RPMI7951 (cell line): ENCODE data around the gene MICAL3. TPM values are rescaled to one million over a fixed set of nuclear protein-coding genes. Genes with fewer than 3 reads are reported as not detected.
"Not testable (repeated sequence)": the region's sequence is repeated elsewhere in the genome, so short reads cannot be mapped to it uniquely, and the experiment has no call there.

Source experiments
- DNase-seq: peaks from one replicate; pipeline ENCODE4 v3.0.0-alpha.2; 2012; ENCODE audit warnings: low read depth
- total RNA-seq: library from RNA; depleted of rRNA; stranded (reverse); fragments of >200 nt; shearing (Covaris generic); gene quantifications from 2 replicates; pipeline ENCODE4 v1.2.3, GENCODE V29; 2014

Gene MICAL3
- total RNA-seq, 1 experiment from 2014 or later: 16.0 TPM

DNA sequence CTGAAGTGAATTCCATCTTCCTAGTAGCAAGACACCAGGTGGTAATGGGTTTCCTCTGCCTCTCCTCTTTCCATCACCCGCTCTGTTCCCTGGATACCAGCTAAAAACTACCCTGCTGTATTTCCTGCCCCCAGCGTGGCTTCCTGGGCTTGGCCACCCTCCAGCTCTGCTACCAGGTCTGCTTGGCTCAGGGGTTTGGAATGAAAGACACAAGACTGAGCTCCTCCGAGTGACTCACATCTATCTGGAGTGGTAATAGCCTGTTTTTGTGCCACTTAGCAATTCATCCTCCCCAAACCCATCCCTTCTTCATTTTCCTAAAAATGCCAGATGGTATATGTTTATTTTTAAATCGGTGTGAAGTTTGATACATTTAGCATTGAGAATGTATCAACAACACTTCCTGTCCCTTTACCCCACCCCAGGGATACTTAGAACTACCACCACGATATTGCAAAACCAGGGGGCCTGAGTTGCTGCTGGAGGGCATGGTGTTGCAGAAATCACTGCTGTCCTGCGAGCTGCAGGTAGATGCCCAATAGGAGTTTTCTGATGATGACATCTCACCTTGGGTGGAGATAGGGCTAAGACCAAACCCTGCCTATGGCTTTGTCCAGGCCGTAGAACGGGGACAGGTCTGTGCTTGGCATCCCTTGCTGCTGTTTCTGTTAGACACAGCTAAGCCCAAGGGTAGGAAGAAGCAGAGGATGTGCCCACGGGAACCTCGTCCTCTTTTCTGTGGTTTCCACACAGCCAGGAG lies 7.5 kb upstream of the MICAL3 start:
- peak; percentile 96 for DNase-seq

DNA sequence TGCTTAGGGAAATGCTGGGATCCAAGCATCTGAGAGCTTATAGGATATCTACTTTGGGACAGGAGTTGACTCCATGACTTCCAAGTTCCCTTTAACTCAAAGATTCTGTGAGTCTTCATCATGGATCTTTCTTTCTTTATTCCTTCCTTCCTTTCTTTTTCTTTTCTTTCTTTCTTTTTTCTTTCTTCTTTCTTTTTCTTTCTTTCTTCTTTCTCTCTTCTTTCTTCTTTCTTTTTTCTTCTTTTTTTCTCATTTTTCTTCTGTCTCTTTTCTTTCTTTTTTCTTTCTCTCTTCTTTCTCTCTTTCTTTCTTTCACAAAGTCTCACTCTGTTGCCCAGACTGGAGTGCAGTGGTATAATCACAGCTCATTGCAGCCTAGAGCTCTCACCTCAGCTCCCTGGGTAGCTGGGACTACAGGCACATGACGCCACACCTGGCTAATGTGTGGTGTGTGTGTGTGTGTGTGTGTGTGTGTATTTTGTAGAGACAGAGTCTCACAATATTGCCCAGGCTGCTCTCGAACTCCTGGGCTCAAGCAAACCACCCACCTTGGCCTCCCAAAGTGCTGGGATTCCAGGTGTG lies 5.4 kb upstream of the MICAL3 start:
- no peak for DNase-seq

DNA sequence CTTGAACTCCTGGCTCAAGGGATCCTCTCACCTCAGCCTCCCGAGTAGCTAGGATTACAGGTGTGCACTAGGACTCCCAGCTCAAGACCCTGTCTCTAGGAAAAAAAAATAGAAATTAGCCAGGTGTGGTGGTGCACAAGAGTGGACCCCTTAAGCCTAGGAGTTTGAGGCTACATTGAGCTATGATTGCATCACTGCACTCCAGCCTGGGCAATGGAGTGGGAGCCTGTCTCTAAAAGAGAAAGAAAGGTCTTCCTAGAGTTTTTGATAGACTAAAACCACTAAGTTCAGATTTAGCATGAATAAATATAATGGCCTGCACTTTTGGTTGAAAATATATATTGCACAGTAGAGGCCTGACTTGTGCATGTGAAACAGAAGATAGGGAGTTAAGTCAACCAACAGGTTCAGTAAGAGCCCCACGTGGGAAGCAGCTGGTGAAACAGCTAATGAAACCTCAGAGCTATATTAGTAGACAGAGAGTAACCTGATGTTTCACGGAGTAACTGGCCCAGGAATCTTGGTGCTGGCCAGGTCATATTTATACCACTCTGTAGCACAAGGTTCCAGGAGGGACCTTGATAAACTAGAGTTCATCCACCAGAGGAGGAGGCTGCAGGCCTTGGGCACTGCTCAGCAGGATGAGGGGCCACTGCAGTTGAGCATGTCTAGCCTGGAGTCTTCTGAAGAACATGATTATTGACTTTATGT lies 4.6 kb upstream of the MICAL3 start:
- DNase-seq: no peak

DNA sequence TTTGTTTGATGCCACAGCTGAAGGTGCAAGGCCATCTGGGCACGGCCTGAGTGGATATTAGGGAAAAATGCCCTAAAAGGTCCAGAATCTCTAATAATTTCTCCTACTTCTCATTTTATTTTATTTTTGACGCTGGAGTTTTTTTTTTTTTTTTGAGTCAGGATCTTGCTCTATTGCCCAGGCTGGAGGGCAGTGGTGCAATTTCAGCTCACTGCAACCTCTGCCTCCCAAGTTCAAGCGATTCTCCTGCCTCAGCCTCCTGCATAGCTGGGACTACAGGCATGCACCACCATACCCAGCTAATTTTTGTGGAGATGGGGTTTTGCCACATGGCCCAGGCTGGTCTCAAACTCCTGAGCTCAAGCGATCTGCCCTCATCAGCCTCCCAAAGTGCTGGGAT lies 1.5 kb upstream of the MICAL3 start:
- not testable (repeated sequence) for DNase-seq

DNA sequence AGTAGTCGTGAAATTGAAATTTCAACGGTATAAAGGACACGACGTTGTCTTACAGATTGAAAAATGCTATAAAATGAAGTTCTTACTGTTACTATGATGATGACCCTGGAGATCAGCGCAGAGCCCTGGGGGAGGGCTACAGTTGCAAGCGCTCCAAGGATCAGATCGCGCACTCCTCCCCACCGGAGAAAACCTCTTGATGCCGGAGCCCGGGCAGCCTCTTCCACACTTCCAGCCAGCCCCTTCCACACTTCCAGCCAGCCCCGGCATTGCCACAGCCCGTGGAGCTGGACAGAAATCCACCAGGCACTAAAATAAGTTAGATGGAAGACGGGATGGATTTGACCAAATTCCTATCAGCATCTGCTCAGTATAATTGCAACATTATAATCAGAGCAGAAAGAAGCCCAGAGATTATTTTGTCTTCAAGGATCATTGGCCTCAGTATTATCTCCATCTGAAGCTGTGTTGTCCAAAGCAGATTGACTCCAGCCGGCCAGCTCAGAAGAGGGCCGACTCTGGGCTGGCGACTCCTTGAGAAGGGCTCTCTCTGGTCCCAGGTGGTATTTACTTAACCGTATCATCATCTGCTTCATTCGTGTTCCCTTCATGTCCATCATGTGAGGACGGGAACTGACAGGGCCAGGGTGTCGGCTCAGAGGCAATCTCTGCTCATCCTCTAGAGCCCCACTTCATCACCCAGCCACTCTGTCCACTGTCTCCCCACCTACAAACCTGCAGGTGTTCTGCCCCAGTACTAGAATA lies 777 bp upstream of the MICAL3 start:
- no peak for DNase-seq

- DNase-seq: peak; percentile 83
Measured at GRCh38 chr22:18023509-18024275, 669 bp downstream of the MICAL3 start.

DNA sequence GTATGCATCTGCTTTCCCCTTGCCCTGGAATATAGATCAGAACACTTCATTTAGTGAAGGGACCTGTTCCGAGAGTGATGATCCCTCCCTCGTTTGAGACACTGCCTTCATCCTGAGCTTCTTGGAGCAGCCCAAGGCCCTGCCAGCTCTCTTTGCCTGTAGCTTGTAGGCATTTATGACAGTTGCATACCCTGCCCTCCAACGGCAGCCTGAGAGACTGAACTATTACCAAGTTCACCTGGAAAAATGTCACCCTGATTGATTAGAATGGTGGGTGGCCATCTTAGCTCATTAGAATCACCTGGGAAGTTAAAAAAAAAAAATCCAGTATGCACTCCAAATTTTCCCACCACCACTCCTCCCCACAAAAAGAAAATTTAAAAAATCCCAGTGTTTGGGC lies 1.5 kb downstream of the MICAL3 start:
- DNase-seq: no peak

DNA sequence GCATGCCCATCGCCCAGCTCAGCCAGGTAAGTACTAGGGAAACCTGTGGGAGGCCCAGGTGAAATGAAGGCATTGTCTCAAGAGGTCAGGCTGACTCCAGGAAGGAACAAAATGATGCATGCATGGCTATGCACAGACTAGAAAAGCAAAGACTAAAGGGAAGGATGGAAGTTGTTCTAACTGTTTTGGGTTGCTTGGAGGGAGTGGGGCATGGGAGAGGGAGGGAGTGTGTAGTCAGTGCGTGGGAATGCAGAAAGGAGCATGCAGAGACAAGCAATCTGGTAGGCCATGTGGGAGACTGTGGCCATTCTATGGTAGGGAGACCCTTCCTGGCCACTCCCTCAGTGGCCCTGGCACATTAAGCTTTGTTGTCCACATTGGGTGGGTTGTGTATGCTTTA lies 2.9 kb downstream of the MICAL3 start:
- DNase-seq: no peak

- DNase-seq: peak; percentile 33
Measured at GRCh38 chr22:18020743-18021142, 3.6 kb downstream of the MICAL3 start.

GRCh38 chr22:18013947-18014346 lies 10.4 kb downstream of the MICAL3 start:
- DNase-seq: peak; percentile 50

GRCh38 chr22:18013436-18013835 lies 10.9 kb downstream of the MICAL3 start:
- DNase-seq: peak; percentile 43

DNA sequence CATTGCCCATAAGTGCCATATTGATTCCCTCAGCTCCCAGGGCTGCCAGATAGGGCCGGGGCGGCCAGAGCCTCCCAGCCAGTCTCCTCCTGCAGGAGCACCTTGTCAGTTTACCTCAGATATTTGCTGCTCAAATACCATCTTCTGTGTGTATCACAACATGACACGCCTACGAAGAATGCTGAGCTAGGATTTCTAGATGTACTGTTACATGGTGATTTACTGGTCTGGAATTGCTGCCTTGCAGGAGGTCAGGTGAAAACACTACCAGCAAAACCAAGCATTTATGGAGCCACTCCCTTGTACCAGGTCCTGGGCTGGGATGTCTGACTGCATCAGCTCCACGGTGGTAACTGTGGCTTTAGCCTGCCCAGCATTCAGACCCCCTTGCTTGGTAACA lies 11.8 kb downstream of the MICAL3 start:
- peak; percentile 24 for DNase-seq

- DNase-seq: no peak
Measured at GRCh38 chr22:18010266-18010665, 14.1 kb downstream of the MICAL3 start.

GRCh38 chr22:18008136-18008535 lies 16.2 kb downstream of the MICAL3 start:
- DNase-seq: peak; percentile 31

DNA sequence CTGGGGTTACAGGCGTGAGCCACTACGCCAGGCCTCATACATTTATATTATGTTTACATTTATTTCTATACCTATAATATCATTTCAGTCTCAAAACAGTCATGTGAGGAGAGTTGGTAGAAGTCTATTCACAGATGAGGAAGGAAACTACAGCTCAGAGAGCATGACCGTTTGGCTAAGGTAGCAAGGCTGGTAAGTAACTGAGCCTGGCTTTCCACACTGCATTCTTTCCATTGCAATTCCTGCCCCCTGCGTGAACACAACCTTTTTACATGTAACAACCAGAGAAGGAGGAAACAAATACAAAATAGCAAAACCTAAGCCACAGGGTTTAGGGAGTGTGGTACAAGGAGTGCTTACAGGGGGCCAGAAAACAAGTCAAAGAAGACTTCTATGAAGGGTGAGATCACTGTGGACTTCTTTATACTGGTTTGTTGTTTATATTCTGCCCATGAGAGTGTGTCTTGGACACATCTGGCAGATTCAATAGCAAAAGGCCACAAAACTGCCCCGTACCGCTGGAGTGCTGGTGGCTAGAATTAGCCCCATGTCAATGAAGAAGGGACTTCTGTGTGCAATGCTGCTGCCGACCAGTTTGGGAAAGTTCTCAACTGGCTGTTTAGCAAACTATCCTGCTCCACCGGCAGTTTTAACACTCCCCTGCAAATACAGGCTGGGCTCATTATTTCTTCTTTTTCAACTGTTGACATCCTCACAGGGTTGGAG lies 19.0 kb downstream of the MICAL3 start:
- no peak for DNase-seq

DNA sequence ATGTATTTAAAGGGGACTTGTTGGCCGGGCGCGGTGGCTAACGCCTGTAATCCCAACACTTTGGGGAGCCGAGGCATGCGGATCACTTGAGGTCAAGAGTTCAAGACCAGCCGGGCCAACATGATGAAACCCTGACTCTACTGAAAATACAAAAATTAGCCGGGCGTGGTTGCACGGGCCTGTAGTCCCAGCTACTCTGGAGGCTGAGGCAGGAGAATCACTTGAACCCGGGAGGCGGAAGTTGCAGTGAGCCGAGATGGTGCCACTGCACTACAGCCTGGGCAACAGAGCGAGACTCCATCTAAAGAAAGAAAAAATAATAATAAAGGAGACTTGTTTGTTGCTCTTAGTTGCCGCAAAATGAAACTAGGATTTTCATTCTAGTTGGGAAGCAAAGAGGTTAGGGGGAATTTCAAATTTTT lies 22.5 kb downstream of the MICAL3 start:
- not testable (repeated sequence) for DNase-seq

- peak; percentile 98 for DNase-seq
Measured at GRCh38 chr22:18001040-18001893, 23.1 kb downstream of the MICAL3 start.

GRCh38 chr22:18000441-18001039 lies 23.8 kb downstream of the MICAL3 start:
- no peak for DNase-seq

DNA sequence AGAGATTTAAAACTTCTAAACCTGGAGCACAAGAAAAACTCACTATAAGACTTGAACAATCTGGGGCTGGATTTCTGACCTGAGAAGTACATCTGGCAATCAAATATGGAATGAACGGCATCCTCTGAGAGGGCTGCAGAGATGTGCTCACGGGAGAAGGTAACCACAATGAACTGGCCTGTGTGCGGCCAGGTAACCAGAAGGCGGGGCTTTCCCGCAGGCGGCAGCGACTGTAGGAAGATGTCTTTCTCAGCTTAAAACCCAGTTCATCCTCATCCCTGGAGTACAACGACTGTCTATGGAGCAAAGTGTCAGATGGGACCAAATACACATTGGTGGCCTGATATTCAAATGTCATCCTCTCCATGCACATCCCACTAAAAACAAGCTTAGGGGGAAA lies 24.5 kb downstream of the MICAL3 start:
- DNase-seq: no peak
